GM19467 (cell line): ENCODE results near the gene BMP8A.

Experiments
- ATAC-seq: cut with Tn5 transposase; IDR thresholded peaks from one replicate; pipeline ENCODE4 v1.9.1; 2021; ENCODE audit warnings: mild to moderate bottlenecking, moderate library complexity; ENCODE audit not compliant: unreplicated experiment

BMP8A gene

DNA sequence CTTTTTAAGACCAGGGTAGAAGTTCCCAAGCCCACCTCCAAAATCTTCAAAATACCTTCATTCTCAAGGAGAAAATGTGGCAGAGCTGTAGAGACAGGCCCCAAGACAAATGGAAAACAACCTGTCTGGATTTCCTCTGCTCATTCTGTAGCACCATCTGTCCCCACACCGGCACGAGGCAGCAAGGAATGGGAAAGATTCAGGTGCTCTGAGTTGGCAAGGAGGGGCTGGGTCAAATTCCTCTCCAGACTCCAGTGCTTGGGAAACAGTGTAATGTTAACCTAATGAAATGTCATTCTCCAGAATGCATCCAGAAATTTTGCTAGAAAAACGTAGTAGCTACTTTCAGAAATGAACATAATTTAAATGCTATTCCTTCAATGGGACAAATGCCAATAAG lies 75.9 kb downstream of the BMP8A start:
- no peak for ATAC-seq

DNA sequence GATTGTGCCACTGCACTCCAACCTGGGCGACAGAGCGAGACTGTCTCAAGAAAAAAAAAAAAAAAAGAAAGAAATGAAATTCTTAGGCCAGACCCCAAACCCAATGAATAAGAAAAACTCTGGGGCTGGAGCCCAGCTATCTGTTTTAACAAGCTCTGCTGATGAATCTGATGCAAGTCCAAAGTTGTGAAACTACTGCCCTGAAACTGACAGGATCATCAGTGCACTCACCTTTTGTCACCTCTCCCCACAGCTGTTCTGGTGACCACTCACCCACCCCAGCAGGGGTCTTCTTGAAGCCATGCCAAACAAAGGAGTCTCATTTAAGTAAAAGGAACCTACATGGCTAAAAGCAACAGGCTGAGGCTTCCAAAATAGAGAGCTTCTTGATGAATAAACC lies 76.8 kb downstream of the BMP8A start:
- no peak for ATAC-seq

DNA sequence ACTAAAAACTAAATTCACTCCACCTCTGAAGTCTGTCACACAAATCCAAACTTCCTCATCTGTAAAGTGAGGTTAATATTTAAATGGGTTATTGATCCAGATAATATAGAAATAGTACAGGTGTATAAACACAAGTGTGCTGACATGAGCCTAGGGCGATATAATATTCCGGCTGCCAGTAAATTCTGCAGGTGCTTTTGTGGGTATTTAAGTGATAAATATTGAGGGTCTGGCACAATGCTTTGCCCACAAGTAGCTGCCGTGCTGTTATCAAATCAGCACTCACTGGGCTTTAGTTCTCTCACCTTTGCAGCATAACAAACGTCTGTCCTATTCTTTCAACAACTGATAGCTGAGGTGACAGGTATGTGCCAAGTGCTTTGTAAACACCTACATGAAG lies 77.6 kb downstream of the BMP8A start:
- no peak for ATAC-seq

DNA sequence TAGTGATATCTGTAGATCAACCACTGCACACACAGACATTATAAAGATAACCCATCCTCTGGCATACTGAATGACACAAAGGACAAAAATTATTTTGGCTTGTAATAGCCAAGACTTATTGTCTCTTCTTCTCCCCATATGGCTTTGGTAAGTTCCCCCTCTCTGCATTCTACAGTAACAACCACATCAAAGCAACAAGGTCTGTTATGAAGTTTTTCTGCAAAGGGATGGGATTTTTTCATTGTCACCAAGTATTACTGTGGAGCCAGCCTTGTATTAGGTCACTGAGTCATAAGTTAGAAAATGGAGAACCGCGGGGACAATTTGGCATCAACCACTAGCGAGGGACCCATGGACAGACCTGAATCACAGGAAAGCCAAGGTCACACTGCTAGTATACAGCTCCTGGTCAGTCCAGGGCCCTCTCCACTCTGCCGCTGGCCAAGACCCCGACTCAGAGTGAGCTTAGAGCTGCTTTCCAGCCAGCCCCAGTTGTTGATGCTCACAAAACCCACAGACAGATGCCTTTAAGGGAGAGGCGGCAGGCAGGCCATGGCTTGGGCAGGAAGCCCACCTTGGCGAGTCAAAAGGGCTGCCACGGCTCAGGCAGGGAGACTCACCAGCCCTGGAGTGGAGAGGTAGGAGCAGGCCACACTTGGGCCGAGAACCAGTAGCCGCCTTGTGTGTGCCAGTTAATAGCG lies 79.2 kb downstream of the BMP8A start:
- ATAC-seq: no peak

DNA sequence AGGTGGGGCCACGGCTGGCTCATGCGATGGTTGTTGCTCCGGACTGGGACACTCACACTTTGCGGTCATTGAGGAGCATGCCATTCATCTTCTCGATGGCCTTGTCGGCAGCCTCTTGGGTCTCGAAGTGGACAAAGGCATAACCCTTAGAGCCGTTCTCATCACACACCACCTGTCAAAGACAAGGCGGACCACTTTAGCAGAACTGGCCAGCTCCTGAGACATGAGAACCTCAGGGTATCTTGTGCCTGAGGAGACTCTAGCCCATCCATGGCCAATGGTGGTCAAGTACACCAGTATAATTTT lies 79.7 kb downstream of the BMP8A start:
- no peak for ATAC-seq

DNA sequence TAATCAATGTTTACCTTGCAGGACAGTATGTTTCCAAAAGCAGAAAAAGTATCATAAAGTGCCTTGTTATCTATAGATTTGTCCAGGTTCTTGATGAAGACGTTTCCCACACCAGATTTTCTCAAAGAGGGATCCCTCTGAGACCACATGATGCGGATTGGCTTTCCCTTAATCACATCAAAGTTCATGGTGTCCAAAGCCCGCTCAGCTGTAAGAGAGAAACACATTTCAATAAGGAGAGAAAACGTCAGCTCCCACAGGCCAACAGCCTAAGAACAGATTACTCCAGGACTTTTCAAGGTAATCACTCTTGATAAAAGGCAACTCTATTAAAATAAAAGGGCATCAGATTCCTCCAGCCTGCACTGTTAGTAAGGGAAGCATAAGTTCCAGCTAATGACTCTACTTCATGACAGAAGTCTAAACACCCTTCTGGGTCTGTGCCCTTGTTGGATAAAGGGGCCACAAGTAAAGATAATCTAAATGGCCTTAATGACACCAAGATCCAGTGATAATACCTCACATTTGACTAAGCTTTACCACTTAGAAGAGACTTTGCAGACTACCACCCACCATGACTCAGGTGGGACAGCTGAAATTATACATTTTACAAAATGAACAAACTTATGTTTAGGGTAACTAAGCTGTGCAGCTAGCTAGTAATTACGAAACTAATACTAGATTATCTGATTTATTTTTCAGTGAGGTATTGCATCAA lies 81.1 kb downstream of the BMP8A start:
- ATAC-seq: no peak

DNA sequence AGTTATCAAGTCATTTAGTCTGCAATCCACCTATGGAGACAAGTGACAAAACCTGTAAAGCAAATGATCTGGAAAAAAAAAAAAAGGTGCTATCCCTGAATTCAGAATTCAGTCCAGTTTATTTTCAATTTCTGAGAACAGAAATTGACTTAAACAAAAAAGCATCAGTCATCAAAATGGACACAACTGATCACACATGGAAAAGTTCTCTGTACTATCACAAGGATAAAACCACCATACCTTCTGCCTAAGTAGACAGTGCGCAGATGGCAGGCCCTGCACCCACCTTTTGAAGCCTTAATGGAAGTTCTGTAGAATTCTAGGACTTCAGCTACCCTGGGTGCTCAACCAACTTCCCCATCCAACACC lies 81.6 kb downstream of the BMP8A start:
- ATAC-seq: no peak

DNA sequence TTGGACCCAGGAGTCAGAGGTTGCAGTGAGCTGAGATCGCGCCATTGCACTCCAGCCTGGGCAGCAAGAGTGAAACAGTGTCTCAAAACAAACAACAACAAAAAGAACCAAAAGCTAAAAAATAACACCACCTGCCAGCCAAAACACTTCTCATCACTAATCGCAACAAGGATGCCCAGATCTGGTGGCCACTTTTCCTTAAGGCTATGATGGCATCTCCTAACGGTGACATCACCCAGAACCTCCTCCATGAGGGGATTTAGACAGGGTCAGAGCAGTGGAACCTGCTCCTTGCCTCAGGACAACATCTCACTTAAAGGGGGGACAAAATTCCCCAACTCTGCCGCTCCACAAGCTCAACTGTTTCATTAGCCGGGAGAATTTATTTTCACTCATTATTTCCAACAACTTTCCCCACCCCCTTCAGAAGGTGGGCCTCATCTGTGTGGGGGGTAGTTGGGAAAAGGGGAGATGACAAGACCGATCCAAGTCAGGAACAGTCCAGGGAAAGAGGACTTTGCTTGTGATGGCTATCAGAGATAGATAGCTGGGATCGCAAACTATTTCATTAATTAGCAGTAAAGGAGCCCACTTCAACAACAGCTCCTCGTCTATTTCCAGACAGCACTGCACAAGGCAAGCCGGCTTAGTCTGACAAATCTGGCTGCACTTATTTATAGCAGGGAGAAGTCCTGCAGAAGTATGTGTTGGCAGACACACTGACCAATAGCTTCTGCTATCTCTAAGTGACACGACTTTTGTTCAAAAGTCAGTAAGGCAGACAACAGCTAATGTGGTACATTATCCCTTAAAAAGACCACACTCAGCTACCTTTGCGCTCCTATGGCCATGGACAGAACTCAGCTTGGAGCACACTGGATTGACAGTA lies 82.5 kb downstream of the BMP8A start:
- ATAC-seq: no peak

DNA sequence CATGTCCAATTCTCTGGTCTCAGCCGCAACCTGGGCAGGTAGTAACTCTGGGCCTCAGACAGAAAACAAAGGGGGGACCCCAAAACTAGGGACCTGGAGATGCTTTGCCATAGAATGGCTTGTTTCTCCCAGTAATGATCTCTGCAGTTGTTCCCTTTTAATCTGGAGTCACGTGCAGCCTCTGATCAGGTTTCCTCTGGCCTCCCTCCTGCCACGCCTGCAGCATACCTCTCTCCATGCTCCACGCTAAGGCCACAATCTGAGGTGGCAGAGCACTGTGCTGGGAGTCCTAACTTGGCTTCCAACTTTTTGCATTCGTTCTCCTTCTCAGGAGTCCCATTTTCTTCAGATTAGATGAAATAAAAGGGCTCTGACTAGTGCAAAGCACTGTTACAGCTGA lies 83.2 kb downstream of the BMP8A start:
- ATAC-seq: no peak
